Gastrocnemius medialis (tissue), 4 donors: ENCODE results near the gene EIF2AK3.

Experiments used
- POLR2A ChIP-seq, 2 donors: fragments of 450-650 bp; IDR thresholded peaks; one replicate each; pipeline ENCODE4 v1.6.1; 2017; ENCODE audit warnings: antibody characterized with exemption in 2 of 2, mild to moderate bottlenecking in 2 of 2, moderate library complexity in 2 of 2
- TF ChIP-seq, protein P1 (sequence below), 5 experiments: fragments of 450-650 bp in 3 of 5; fragments of 200-600 bp in 2 of 5; sonication (generic) in 2 of 5; IDR thresholded peaks in 4 of 5; conservative IDR thresholded peaks in 1 of 5; 1 replicate in 4 of 5; 2 replicates in 1 of 5; pipeline ENCODE4 v1.5.1; 2016 to 2019; ENCODE audit warnings: antibody characterized with exemption in 5 of 5, mild to moderate bottlenecking in 3 of 5, moderate library complexity in 3 of 5

GRCh38 chr2:88654714-88655113 is 27.4 kb upstream of the EIF2AK3 start:
- TF ChIP-seq, protein P1, sequence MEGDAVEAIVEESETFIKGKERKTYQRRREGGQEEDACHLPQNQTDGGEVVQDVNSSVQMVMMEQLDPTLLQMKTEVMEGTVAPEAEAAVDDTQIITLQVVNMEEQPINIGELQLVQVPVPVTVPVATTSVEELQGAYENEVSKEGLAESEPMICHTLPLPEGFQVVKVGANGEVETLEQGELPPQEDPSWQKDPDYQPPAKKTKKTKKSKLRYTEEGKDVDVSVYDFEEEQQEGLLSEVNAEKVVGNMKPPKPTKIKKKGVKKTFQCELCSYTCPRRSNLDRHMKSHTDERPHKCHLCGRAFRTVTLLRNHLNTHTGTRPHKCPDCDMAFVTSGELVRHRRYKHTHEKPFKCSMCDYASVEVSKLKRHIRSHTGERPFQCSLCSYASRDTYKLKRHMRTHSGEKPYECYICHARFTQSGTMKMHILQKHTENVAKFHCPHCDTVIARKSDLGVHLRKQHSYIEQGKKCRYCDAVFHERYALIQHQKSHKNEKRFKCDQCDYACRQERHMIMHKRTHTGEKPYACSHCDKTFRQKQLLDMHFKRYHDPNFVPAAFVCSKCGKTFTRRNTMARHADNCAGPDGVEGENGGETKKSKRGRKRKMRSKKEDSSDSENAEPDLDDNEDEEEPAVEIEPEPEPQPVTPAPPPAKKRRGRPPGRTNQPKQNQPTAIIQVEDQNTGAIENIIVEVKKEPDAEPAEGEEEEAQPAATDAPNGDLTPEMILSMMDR (IDR thresholded peaks at IDR 0.05 in 4 of 5, conservative IDR thresholded peaks at IDR 0.05 in 1 of 5) = no peak
- TF ChIP-seq POLR2A (IDR thresholded peaks at IDR 0.05) = no peak
